Sigmoid colon (tissue), 7 donors: ENCODE measurements around the gene FAM25G. TPM values are rescaled to one million over a fixed set of nuclear protein-coding genes. Genes with fewer than 3 reads are reported as not detected.

Source experiments
- DNase-seq: peaks from one replicate; pipeline ENCODE4 v3.0.0-alpha.2; 2019
- H3K27ac ChIP-seq, 4 donors: fragments of 200-600 bp; sonication (generic); one replicate each; pipeline ENCODE4 v1.5.1; 2016 to 2019; ENCODE audit warnings: mild to moderate bottlenecking in 1 of 4
- H3K27me3 ChIP-seq, 3 donors: fragments of 200-600 bp; sonication (generic); one replicate each; pipeline ENCODE4 v1.5.1; 2019; ENCODE audit warnings: mild to moderate bottlenecking in 1 of 3
- H3K36me3 ChIP-seq, 4 donors: fragments of 200-600 bp; sonication (generic); one replicate each; pipeline ENCODE4 v1.5.1; 2016 to 2019
- H3K4me1 ChIP-seq, 4 donors: fragments of 200-600 bp; sonication (generic); one replicate each; pipeline ENCODE4 v1.5.1; 2017 to 2019
- H3K4me3 ChIP-seq, 4 donors: fragments of 200-600 bp; sonication (generic); one replicate each; pipeline ENCODE4 v1.5.1; 2017 to 2019; ENCODE audit warnings: mild to moderate bottlenecking in 2 of 4, moderate library complexity in 1 of 4
- H3K9me3 ChIP-seq, 4 donors: fragments of 200-600 bp in 3 of 4; sonication (generic) in 3 of 4; one replicate each; pipeline versions ENCODE4 v1.5.1 to v1.6.1; 2013 to 2019
- CTCF ChIP-seq, 4 experiments: fragments of 450-650 bp in 3 of 4; fragments of 200-600 bp in 1 of 4; IDR thresholded peaks; one replicate each; pipeline ENCODE4 v1.5.1; 2016 to 2019; ENCODE audit warnings: antibody characterized with exemption in 4 of 4, mild to moderate bottlenecking in 3 of 4, moderate library complexity in 2 of 4
- EP300 ChIP-seq, 4 donors: sonication (generic); formaldehyde crosslinking; IDR thresholded peaks; one replicate each; pipeline ENCODE4 v1.6.1; 2017; ENCODE audit warnings: antibody characterized with exemption in 4 of 4
- POLR2A ChIP-seq, 2 donors: fragments of 450-650 bp; IDR thresholded peaks; one replicate each; pipeline ENCODE4 v1.6.1; 2016; ENCODE audit warnings: antibody characterized with exemption in 2 of 2, mild to moderate bottlenecking in 2 of 2, moderate library complexity in 2 of 2
- POLR2AphosphoS5 ChIP-seq, 4 donors: sonication (generic); formaldehyde crosslinking; IDR thresholded peaks; one replicate each; pipeline ENCODE4 v1.6.1; 2017; ENCODE audit warnings: antibody characterized with exemption in 4 of 4
- WGBS, 2 donors: extraction: QIAGEN DNeasy Blood & Tissue Kit; methylation state at CpG; one replicate each; pipeline ENCODE4 v1.1.7; 2013; 5-methylcytosine and 5-hydroxymethylcytosine counted together
- intact Hi-C: fragments of 100-400 bp; cut with DNase I; formaldehyde crosslinking; loops from one replicate; pipeline ENCODE4 v1.15.1; 2023
- polyA plus RNA-seq, 3 donors: library from polyadenylated mRNA; stranded (reverse); fragments of 200-250 nt; gene quantifications; one replicate each; pipeline ENCODE4 v1.2.3, GENCODE V29; 2013
- total RNA-seq, 4 donors: library from RNA; depleted of rRNA; stranded (reverse); fragments of >200 nt; gene quantifications; one replicate each; pipeline ENCODE4 v1.1.0, GENCODE V29; 2016
- donor health status: healthy with polysubstance abuse.
- donor health status: Bipolar disorder and iron deficiency.
- donor health status: healthy.

The FAM25G gene
- total and polyA plus RNA-seq, 7 donors = 1.8 to 12.5 TPM; not detected in 5

- intact Hi-C loops = no loop called here
- H3K9me3 ChIP-seq = no peaks in the 10 kb centered on the region
These were observed 38.1 kb downstream of the FAM25G start for GRCh38 chr10:47453141-47454007.

GRCh38 chr10:47452495-47453140 lies 38.9 kb downstream of the FAM25G start:
- intact Hi-C loops = no loop called here

More at GRCh38 chr10:47453141-47454007, 38.1 kb downstream of the FAM25G start:
- DNase-seq = no peak
- Histone ChIP-seq H3K4me1 (no peaks in the 10 kb centered on the region), H3K27ac (no peak overlapping the region), H3K27me3 (no peaks in the 10 kb centered on the region), H3K4me3 (no peak overlapping the region), H3K36me3 (no peaks in the 10 kb centered on the region)
- TF ChIP-seq EP300 (IDR thresholded peaks at IDR 0.05) = no peak
- no peak for TF ChIP-seq POLR2AphosphoS5 (IDR thresholded peaks at IDR 0.05)
- no peak for TF ChIP-seq POLR2A (IDR thresholded peaks at IDR 0.05)
- no peak for TF ChIP-seq CTCF (IDR thresholded peaks at IDR 0.05)
- 61 to 76% methylated on average over 7 of the region's 7 CpGs for WGBS, 2 donors

GRCh38 chr10:47451998-47452494 lies 39.5 kb downstream of the FAM25G start:
- H3K36me3 ChIP-seq = no peaks in the 10 kb centered on the region
- no peaks in the 10 kb centered on the region for H3K4me1 ChIP-seq
- no peak for DNase-seq
- intact Hi-C loops = no loop called here
- H3K27ac ChIP-seq = no peak overlapping the region
- no peaks in the 10 kb centered on the region for H3K9me3 ChIP-seq
- WGBS, 2 donors = 68 to 75% methylated on average over 7 of the region's 7 CpGs
- H3K27me3 ChIP-seq = no peaks in the 10 kb centered on the region
- TF ChIP-seq POLR2A (IDR thresholded peaks at IDR 0.05) (no peak), EP300 (IDR thresholded peaks at IDR 0.05) (no peak), CTCF (IDR thresholded peaks at IDR 0.05) (no peak), POLR2AphosphoS5 (IDR thresholded peaks at IDR 0.05) (no peak)
- no peak overlapping the region for H3K4me3 ChIP-seq

More at GRCh38 chr10:47452495-47453140, 38.9 kb downstream of the FAM25G start:
- H3K36me3 ChIP-seq = no peaks in the 10 kb centered on the region
- H3K4me1 ChIP-seq = no peaks in the 10 kb centered on the region
- H3K27ac ChIP-seq = no peak overlapping the region
- H3K9me3 ChIP-seq = no peaks in the 10 kb centered on the region
- 25 to 57% methylated on average over 11 of the region's 11 CpGs for WGBS, 2 donors
- H3K27me3 ChIP-seq = no peaks in the 10 kb centered on the region
- DNase-seq = no peak
- H3K4me3 ChIP-seq = no peak overlapping the region
- TF ChIP-seq EP300 (IDR thresholded peaks at IDR 0.05) (no peak), POLR2AphosphoS5 (IDR thresholded peaks at IDR 0.05) (no peak), POLR2A (IDR thresholded peaks at IDR 0.05) (no peak), CTCF (IDR thresholded peaks at IDR 0.05) (no peak)

- TF ChIP-seq CTCF (IDR thresholded peaks at IDR 0.05) (no peak), POLR2AphosphoS5 (IDR thresholded peaks at IDR 0.05) (no peak), POLR2A (IDR thresholded peaks at IDR 0.05) (no peak), EP300 (IDR thresholded peaks at IDR 0.05) (no peak)
- WGBS, 2 donors = 85 to 90% methylated on average over 13 of the region's 13 CpGs
- no peak for DNase-seq
- Histone ChIP-seq H3K27me3 (no peaks in the 10 kb centered on the region), H3K27ac (no peak overlapping the region), H3K36me3 (no peaks in the 10 kb centered on the region), H3K9me3 (peaks cover 0 to 2% (median 0%) of the 10 kb centered on the region in 4 donors), H3K4me3 (no peak overlapping the region), H3K4me1 (no peaks in the 10 kb centered on the region)
- intact Hi-C loops = no loop called here
These were observed 40.1 kb downstream of the FAM25G start for GRCh38 chr10:47451273-47451997.
